ENCODE measurements around the gene RORB.

The RORB gene

DNA sequence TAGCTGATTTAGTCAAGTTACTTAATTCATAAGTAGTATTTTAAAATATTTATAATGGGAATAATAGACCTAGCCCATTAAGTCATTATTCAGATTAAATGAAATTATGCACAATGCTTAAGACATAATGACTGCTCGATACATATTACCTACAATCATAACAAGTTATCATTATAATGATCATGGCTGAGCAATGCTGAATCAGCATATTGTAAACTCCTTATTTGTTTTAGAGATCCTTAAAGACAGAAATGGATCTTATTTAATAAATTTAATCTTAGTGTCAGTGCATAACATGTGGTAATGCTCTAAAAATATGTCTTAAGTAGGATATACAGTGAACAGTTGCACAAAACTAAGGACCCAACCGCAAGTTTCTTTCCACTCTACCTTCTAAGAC lies 221.6 kb downstream of the RORB start:
- DNase-seq (ENCODE audit: low read depth, low spot score) = no peak

DNA sequence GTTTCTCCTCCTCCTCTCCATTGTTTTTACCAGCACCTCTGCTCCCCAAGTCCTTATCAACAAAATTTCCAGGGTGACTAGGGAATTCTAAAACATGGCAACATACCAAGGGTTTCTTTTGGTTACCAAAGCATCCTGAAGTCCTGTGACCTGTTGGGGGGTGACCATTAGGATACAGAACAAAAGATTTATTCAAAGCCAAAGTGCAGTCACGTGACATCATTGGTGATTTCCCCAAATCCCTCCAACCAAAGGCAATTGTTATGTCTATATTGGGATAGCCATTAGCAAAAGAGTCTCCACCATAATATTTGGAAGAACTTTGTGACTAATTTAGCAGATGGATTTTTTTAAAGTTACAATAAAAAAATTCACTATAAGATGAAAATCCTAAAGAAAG lies 222.2 kb downstream of the RORB start:
- no peak for DNase-seq (ENCODE audit: low read depth, low spot score)

DNA sequence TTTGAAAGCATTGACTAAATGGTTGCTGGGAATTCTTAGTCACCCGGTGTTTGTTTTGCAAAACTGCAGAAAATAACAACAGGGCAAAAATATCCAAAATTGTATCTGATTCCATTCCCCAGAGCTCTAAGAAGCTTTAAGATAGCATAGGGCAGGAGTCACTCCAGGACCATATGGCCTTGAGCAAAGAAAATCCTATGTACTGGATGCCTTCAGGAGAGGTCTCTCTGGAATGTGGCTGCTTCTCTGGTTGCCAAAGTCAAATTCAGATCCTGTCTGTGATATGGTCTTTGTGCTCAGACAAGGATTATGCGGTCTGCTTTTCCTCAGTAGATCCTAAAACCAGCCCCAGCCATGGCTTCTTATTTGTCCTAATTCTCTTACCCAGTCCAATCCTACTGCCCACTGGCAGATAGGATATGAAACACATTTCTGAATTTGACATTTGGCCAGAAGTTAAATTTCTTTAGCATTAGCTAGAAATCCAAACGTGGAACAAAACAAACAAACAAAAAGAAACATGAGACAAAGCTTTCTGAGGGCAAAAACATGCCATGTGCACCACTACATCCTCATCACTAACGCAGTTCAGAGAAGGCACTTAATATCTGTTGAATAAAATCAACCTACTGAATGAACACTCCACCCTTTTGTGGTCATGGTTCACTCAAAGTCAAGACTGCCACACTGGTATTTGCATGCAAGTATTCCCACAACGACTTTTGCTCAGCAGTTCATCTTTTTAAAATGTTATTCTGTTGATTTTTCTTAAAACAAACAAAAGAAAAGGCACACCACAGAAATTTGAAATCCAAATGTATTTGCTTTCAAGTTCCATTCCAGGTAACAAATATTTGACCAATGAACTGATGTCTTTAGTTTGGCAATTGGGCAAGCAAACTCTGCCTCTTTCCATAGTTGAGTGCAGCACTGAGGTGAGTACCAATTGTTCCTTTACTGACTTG lies 224.8 kb downstream of the RORB start:
- peak; percentile 32 for DNase-seq (ENCODE audit: low read depth, low spot score)

DNA sequence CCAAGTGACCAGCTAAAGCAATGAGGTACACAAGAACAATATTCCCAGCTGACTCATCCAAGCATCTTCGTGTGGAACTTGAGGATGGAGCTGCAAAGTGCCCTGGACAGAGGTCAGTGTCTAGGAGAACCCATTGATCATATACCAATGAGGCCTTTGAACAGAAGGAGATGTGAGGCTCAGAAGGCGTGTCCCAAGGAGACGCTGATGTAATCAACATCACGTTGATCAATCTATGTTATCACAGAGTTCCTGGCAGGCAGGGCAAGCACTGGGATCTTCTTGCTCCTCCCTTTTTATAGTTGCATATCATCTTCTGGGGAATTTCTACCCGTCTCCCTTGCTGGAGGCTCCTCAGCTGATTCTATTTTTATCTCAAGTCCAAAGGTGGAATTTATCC lies 227.2 kb downstream of the RORB start:
- DNase-seq (ENCODE audit: low read depth, low spot score) = no peak

DNA sequence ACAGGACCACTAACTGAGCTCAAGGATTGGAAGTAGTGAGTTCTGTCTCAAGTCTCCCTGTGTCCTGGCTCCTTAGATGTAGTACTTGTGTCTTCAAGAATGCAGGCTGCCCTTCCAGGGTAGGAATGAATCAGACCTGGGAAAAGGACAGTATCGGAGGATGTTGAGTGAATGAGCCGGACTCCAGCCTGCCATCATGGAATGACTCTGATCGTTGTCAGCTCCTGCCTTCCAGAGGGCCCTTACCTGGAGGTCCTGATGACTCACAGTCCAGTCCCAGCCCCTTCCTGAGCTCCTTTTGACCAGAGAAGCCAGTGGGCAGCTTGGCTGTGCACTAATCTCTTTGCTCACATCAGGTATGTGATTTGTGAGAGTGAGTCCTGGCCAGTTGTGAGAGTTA lies 229.4 kb downstream of the RORB start:
- DNase-seq (ENCODE audit: low read depth, low spot score) = no peak

DNA sequence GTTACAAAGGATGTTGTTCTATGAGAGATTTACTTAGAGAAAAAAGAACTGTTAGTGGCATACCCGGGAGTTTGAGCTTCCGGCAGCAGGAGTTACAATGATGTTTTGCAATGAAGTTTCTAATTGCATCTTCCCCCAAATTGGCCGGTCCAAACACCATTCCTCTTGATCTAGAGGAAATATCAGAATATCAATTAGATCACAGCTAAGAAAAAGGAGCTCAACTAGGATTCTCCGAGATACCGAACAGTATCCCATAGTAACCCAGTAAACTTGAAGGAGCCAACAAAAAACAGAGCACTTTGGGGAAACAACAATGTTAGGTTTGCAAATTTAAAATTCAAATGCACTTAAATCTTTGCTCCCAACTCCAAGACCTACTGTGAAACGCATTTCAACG lies 231.0 kb downstream of the RORB start:
- DNase-seq (ENCODE audit: low read depth, low spot score) = no peak

DNA sequence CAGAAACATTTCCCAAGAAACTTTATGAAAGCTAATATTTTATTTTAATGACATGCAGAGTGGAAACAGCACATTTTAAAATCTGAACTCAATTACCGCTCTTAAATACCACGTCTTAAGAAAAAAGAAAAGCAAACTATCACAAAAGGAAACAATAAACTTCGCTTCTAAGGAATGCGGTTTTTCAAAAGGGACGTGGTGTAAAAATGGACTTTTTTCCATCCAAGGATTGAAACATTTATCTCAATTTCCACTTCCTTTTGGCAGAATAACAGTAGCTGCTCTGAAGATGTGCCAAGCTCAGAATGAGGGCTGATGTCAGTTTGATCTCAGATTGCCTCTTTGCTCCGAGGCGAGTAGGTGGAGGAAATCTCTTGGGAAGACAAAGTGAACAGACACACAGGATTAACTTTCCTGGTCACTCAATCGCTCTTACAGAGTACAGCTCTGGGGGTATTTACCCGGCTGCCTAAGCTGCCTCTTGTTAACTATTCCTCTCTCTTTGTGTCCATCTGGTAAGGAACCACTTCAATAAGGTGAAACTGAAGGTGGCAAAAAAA lies 232.1 kb downstream of the RORB start:
- peak; percentile 29 for DNase-seq (ENCODE audit: low read depth, low spot score)

DNA sequence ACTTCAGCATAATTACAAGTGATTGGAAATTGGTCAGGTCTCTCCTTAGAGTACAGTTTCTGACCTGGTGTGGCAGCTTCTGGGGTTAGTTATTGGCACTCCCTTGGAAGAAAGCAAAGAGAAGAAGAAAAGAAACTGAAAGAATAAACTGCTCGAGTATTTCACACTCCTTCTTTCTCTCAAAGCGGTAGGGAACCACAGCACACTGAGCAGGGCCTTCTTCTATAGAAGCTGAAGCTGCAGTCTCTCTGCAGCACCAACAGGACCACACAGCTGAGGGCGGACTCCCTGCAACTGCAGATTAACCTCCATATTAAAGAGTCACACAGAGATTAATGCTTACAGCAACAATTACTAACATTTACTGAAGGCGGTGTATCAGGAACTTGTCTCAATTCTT lies 238.6 kb downstream of the RORB start:
- no peak for DNase-seq (ENCODE audit: low read depth, low spot score)

DNA sequence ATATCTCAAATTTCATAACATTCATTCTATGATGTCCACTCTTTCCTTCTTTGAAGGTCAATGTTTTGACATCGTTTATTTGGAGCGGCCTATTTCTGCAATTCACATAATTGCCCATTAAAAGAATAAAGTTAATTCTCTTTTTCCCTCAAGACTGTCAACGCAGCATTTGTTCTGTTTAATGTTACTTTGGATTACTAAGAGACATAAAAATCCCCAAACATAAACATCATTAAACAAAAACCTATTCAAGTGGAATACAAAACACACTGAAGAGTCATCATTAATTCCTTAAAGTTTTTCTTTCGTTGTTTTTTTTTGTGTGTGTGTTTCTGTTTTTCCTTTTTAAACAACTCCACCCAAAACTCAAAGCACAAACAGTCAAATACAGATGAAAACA lies 239.5 kb downstream of the RORB start:
- no peak for DNase-seq (ENCODE audit: low read depth, low spot score)

DNA sequence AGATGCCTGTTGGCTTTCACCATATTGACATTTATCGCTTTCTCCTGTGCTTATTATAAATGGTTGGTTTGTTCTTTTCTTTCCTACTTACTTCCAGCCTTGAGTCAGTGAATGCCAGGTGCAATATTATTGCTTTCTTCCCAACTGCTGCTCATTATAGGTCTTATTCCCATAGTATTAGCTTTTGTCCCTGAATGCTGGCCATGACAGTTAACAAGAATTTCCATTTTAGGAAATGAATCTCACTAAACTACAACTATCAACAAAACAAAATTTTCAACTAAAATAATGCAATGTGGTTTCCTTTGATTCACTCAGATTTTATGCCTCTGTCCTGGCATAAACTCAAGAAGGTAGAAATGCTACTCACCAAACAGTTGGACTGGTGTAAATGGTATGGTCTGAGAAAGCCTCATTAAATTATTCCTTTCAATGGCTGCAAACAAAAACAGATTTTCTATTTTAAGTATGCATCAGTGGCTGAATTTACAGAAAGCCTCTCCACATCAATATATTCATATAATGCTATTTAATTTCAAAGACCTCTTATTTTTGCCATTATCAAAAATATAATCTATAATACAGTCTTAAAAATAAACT lies 245.2 kb downstream of the RORB start:
- DNase-seq (ENCODE audit: low read depth, low spot score) = peak; percentile 53
